LNCaP clone FGC (cell line): ENCODE results near the gene OR9G4.
A peak's percentile ranks its signal among the peaks of the same experiment; 100 is the strongest.

Source experiments
- DNase-seq: peaks from one replicate; pipeline ENCODE4 v3.0.0-alpha.2; 2011; ENCODE audit warnings: low read depth
- H3K4me3 ChIP-seq: 2 replicates; pipeline ENCODE4 v1.5.1; 2011; ENCODE audit warnings: mild to moderate bottlenecking, low read depth, low read length, control low read depth
- CTCF ChIP-seq: IDR thresholded peaks from 2 replicates; pipeline ENCODE4 v1.5.1; 2012; ENCODE audit warnings: mild to moderate bottlenecking; ENCODE audit not compliant: control insufficient read depth, insufficient read depth; ENCODE audit errors: extremely low read depth

Gene OR9G4

DNA sequence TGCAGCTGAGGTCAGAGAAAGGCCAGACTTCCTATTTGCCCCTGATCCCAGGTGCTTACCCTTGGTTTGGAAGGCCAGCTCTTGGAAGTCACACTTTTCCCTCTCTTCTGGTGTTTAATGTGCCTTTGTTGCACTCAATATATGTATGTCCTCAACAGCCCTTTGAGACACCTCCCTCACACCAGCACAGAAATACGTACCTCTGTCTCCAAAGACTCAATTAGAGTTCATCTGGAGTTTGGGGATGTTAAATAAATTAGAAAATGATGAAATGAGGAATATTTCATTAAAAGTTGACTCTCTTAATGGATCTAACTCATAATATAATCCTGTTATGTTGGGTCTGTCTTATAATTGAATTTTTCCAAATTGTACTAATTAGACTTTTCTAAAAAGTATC lies at the start of gene OR9G4:
Gene OR9G4 (minus strand): TSS at position 101 of the 400 bp plus-strand sequence. CDS start 4,931 bp downstream, outside the sequence.
- DNase-seq = no peak
- TF ChIP-seq CTCF = no peak

GRCh38 chr11:56783448-56784041 lies 35.0 kb upstream of the OR9G4 start:
- TF ChIP-seq CTCF = peak; percentile 62

More for the DNA sequence above, at the start of gene OR9G4:
- no peak within 1 kb of the TSS for H3K4me3 ChIP-seq

GRCh38 chr11:56782167-56782847 lies 33.8 kb upstream of the OR9G4 start:
- TF ChIP-seq CTCF = no peak
- DNase-seq = no peak

More at GRCh38 chr11:56783448-56784041, 35.0 kb upstream of the OR9G4 start:
- peak; percentile 61 for DNase-seq
- no peak overlapping the region for H3K4me3 ChIP-seq

GRCh38 chr11:56776809-56777208 lies 28.3 kb upstream of the OR9G4 start:
- no peak for TF ChIP-seq CTCF
- DNase-seq = no peak
- H3K4me3 ChIP-seq = no peak overlapping the region

More at GRCh38 chr11:56782167-56782847, 33.8 kb upstream of the OR9G4 start:
- H3K4me3 ChIP-seq = no peak overlapping the region

DNA sequence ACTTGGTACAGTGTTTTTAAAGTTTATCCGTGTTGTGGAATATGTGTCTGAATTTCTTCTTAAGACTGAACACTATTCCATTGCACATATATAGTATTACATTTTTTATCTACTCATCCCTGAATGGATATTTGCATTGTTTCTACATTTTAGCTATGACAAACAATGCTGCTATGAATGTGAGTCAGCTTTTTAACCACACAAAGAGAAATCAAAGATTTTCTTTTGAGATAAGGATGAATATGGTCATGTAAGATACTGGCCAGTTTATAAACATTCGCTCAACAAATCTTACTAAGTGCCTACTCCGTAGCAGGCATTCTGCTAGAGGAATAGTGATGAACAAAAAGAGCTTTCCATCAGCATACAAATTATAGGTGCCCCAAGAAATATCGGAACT lies 16.5 kb upstream of the OR9G4 start:
- no peak for DNase-seq

GRCh38 chr11:56751480-56751879 lies 3.0 kb upstream of the OR9G4 start:
- no peak for DNase-seq
- no peak for TF ChIP-seq CTCF
- H3K4me3 ChIP-seq = no peak overlapping the region

More for the DNA sequence above, 16.5 kb upstream of the OR9G4 start:
- TF ChIP-seq CTCF = no peak
- H3K4me3 ChIP-seq = no peak overlapping the region
